Hematopoietic multipotent progenitor cell treated with erythropoietin and hydrocortisone succinate and interleukin-3 and kit ligand, for 6 days (in vitro differentiated cells): Measurements from ENCODE around the gene GPRIN1.

Source experiments
- DNase-seq: peaks from one replicate; pipeline ENCODE4 v3.0.0-alpha.2; 2015

Gene GPRIN1

DNA sequence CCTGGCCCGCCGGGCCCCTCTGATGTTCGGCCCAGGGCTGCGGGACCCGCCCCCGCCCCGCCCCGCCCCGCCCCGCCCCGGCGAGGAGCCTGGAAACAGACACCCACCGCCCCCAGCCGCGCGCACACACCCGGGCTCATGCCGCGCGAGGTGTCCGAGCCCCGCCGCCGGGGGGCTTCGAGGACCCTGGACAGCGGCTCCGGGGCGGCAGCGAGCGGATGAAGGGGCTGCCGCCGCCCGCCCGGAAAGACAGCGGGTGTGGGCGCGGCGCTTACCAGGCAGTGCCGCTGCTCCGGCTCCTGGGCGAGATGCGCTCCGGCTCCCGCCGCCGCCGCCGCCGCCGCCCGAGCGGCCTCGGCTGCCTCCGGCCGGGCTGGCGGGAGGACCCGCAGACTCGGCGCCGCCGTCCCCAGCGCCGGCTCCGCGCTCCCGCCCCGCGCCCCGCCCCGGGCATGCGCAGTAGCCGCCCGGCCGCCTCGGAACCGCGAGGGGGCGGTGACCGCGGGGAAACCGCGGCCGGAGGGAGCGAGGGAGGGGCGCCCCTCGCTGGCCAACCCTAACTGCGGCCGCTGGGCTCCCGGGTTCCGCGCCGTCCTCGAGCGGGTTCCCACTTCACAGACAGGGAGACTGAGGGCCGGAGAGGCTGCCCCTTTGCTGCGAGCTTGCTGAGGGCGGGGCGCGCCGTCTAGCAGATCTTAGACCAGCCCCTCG, at the start of gene GPRIN1:
TSS of gene GPRIN1 (minus strand) at position 433 of the 711 bp plus-strand sequence. CDS start 10,322 bp downstream, outside the sequence.
- peak; percentile 61 for DNase-seq

DNA sequence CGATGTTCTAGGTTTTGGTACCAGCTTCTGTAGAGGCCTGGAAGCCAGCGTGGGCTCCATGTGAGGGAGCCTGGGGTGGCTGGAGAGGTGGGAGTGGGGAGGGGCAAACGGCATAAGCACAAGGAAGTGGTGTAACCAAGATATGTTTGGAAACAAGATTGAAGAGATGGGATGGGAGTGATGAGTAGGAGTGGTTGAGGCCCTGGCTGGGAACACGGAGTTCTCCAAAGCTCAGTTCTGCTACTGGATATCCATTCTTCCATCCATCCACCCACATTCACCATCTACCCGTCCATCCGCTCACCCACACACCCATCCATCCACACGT, 49.5 kb upstream of the GPRIN1 start:
- no peak for DNase-seq

DNA sequence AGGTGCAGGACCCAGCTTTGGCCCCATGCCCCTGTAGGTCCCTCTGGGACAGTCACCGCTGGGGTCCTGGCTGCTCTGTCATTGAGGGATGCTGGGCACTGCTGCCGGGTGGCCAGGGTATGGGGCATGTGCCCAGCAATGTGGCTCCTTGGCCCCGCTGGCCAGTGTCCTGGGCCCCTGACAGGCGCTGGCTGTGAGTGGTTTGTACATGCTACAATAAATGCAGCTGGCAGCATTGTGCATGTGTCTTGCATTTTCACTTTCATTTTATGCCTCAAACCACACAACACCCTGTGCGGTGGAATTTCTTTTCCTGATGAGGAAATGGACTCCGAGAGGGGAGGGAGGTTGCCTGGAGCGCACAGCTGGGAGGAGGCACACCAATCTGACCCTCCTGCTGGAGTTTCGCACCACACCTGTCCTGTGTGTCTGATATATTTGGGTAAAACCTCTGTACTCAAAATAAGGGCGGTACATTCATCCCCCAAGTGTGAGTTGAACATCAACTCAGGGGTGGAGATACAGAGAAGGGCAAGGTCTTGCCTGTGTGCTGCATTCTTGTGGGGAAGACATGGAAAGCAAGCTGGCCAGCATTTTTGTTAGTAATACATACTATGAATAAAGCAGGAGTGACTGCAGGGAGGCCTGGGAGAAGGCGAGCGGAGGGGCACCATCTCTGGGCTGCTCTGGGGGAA, 49.0 kb upstream of the GPRIN1 start:
- DNase-seq = peak; percentile 35

DNA sequence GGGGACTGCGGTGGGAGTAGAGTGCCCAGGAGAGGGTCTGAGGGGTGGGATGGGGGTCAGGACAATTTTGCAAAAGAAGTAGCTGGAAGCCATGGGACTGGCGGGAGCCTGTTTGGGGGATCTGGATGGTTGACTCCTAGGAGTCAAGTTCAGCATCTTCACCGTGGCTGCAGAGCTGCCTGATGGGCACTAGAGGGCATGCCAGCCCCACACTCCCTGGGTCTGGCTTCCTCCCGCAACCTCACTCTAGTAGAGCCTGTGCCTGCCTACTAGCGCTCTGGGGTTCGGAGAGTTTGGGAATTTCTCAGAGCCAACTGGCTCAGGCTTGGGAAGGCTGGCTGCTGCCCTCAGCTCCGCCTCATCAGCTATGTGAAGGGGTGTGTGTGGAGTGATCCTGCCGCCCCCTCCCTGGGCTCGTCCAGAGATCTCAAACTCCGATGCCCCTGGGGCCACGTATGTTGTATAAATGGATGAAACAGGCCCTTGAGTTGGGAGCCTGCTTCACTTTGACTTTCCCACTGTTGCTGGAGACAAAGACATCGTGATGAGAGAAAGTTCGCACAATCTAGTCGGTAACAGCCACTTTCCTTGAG, 48.1 kb upstream of the GPRIN1 start:
- peak; percentile 86 for DNase-seq

DNA sequence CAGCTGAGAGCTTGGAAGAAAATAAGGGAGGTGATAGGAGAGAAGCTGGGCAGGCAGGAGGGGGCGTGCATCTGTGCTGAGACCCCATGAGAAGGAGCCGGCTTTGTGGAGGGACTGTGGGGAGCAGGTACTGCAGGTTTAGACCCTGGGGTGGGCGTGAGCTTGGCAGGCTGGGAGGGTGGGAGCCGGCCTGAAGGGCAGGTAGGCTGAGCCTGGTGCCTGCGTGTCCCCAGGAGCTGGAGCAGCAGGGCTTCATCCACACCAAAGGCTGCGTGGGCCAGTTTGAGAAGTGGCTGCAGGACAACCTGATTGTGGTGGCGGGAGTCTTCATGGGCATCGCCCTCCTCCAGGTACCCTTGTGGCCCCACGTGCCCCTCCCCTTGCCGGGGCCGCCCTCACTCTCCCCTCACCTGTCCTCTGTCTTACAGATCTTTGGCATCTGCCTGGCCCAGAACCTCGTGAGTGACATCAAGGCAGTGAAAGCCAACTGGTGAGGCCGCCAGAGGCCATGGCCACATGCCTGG, 46.6 kb upstream of the GPRIN1 start:
- DNase-seq = no peak

DNA sequence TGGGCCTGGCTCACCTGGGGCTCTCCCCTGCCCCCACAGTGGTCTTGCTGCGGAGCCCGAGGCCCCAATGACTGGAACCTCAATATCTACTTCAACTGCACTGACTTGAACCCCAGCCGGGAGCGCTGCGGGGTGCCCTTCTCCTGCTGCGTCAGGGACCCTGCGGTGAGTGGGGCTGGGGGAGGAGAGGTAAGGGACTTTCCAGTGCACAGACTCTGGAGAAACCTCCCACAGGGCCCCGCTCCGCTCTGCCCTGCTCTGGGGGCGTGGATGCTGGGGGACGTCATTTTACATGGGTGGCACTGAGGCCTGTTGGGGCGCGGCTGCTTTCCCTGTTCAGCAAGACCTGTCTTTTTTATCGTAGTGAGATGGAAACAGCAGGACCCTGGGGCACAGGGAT, 44.9 kb upstream of the GPRIN1 start:
- DNase-seq = no peak

DNA sequence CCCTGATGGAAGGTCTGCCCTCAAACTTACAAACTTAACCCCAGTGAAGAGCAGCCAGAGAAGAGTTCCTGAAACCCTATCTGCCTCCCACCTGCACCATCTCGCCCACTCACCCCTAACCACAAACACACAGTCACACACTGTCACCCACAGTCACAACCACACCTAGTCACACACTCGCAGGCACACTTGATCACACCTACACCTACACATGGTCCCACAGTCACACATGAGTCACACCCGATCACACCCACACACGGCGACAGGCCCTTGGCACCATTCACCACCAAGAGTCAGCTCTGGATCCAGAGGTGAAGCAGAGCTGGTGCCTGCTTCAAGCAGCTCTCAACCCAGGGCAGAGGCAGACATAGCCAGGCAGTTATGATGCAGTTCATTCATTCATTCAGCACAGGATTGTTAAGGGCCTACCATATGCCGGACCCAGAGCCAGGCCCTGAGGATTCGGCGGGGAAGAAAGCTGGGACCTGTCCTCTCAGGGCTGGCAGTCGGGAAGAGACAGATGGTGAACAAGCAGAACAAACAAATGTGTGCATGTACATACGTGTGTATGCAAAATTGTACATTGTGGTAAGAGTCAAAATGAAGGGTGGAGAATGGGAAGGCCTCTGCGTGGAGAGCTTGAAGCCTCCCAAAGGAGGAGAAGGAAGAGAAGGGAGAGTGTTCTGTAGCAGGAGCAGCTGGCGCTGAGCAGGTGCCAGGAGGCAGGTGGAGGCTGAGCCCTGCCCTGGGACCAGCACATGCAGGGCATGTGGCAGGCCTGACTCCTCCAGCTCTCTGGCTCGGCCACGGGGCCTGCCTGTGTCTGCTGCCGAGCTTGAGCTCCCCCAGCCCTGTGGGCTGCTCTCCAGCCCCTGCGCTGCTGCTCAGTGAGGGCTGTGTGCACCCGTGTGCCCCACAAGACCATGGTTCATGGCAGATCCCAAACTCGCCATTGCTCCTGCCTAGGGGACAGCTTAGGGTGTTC, 43.7 kb upstream of the GPRIN1 start:
- DNase-seq = peak; percentile 53

DNA sequence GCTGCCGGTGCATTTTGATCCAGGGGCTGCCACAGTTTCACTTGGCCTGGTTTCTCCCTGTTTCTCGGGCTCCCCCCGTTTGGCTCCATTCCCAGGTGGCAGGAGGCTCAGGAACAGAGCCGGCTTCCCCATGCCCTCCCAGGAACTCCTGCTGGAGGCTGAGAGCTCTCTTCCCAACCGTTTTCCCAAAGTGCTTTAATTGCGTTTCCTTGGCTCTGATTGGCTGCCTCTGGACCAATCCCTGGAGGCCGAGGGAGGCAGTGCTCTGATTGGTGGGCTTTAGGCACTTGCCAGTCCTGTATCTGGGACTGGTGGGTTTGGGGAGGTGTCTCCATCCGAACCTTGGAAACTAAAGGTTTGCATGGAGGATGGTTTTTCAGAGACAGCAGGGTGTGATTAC, 42.2 kb upstream of the GPRIN1 start:
- no peak for DNase-seq

DNA sequence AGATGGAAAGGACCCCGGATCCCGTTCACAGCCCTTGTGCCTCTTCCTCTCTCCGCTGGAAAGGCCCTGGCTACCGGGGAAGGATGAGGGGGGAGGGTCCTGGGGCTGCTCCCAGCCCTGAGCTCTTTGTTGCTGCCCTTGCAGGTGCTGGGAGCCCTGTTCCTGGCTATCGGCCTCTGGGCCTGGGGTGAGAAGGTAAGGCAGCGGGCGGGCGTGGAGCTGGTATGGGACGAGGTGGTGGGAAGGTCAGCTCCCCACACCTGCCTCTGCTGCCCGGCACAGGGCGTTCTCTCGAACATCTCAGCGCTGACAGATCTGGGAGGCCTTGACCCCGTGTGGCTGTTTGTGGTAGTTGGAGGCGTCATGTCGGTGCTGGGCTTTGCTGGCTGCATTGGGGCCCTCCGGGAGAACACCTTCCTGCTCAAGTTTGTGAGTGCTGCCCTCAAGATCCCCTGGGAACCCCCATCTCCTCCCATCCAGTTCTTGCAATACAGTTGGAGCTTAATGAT, 41.6 kb upstream of the GPRIN1 start:
- DNase-seq = no peak

DNA sequence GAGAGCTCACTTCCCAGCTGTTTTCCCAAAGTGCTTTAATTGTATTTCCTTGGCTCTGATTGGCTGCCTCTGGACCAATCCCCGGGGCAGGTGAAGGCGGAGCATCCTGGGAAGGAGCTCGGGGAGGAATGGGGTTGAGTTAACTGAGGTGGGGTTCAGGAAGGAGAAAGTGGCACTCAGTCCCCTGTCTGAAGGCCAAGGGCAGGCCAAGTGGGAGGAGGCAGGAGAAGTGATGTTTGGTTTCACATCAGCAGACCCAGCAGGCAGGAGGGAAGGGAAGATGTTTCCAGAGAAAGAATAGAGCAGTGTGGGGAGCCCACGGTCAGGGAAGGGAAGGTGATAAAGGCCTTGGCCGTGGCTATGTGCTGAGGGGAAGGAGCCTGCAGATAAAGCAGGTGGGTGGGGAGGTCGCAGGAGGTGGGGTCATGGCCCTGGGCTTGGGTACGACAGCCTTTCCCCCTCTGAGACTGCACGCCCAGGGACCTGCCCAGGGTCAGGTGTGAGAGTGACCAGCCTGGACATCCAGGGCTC, 40.5 kb upstream of the GPRIN1 start:
- peak; percentile 54 for DNase-seq

DNA sequence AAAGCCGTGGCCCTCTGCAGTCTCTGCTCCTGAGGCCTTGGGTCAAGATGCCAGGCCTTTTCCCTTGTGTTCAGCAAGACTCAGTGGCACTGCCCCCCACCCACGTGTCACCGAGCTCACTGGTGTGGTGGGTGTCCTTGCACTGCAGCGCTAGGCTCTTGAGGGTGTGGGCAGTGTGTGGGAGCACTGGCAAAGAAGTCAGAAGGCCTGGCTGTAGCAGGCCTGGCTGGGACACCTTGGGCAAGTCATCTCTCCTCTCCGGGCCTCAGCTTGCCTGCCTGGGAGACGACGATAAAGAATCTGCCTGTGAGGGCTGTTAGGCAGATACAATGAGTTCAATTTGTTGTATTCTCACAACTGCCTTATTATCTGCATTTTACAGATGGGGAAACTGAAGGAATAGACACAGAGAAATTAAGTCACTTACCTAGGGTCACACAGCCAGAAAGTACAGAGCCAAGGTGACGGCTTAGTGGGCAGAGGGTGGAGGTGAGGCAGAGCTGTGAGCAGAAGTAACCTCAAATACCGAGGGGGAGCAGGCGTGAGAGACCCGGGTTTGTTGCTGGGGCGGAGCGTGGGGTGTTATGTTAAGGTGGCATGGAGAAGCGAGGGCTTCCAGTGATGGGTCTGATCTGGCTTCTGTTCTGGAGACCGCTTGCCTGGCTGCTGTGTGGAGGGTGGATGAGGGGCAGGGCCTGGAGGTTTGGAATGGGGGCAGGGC, 38.7 kb upstream of the GPRIN1 start:
- DNase-seq = peak; percentile 95

DNA sequence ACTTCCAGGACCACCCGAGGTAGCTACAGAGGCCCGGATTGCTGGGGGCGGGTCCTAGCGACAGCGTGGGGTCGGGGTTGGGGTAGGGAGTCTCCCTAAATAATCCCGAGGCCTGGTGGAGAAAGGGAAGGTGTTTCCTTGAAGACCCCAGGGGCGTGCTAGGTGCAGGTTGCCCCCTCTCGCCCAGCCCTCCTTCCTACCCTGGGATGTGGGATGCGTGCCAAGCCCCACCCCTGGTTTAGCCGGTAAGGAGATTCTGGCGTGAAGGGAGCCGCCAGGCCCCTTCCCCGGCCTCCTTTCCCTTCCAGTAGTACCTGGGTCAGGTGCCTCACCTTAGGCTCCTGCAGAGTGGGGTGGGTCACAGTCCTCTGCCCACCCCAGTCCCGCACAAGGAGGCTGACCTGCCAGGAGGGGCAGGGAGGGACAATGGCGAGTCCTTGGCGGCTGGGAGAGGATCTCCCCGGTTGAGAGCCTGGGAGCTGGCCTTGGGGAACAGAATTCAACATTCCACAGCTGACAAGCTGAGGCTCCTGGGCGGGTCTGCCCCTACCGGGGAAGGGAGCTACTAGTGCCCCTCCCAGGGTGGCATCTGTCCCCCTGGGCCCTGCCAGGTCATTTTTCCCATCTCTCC, 38.0 kb upstream of the GPRIN1 start:
- peak; percentile 71 for DNase-seq

DNA sequence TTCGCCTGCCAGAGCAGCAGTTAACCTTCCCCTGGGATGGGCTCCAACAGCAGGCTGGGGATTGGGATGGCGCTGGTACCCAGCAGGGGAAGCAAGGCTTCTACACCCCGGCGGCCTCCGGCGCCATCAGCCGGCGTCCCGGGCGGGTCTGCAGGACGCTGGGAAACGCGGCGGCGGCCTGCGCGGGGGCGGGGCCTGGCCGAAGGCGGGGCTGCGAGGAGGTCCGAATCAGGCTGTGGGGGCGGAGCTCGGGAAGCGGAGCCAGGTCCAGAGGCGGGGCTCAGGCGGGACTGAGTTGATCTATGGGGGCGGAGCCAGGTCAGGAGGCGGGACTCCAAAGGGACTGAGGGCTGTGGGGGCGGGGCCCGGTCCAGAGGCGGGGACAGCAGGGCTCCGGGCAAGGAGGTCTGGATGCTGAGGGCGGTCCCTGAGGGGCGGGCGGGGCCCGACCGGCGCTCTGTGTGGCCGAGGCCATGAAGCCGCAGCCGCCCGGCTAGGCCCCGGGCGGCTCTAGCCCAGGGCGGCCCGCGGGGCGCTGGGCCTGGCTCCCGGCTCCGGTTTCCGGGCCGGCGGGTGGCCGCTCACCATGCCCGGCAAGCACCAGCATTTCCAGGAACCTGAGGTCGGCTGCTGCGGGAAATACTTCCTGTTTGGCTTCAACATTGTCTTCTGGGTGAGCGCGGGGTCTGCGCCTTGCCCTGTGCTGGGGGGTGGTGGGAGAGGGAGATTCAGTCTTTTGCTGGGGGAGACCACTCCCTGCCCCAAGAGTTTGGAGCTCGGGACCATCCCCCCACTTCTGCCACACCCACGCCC, 37.3 kb upstream of the GPRIN1 start, which contains the start of gene TSPAN17:
TSS of gene TSPAN17 (plus strand) at position 455 of the 813 bp plus-strand sequence. CDS start at position 587, 132 bp downstream.
- peak; percentile 100 for DNase-seq

DNA sequence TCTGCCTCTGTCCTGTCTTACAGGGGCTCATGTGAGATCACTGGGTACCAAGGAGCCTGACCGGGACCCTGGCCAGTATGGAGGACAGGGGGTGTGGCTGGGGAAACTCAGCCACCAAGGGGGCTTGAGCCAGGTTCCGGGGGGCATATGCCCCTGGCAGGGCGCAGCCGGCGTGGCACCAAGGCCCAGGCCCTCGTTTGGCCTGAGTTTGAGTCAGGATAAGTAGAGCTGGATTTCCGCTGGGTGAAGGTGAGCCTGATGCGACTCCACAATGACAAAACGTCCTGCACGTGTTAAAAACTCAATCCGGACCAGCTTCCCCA, 36.7 kb upstream of the GPRIN1 start:
- DNase-seq = no peak

DNA sequence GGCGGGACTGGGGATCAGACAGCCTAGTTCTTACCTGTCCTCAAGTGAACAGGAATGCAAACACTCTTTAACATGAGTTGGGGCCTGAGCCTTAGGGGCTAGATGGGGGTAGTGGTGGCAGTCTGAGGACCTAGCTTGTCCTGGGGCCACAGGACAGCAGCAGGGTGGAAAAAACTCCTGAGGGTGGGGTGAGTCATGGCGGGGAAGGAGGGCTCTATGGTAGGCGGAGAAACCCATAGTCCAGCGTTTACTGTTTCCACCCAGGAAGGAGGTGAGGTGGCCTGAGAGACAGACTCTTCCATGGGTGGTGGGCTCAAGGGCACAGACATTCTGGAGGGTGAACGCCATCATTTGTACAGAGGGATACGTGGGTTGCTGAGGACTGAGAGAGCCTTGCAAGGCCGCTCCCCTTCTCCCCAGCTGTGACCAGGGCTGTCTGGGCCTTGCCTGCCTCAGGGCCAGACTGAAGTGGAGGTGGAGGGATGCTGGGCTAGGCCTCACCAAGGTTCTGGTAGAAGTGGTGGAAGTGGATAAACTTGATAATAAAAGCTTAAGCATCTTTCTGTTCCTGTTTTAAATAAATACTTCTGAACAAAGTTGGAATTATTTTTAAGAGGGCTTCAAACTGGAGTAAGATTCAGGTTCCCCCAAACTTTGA, 36.2 kb upstream of the GPRIN1 start:
- DNase-seq = no peak

DNA sequence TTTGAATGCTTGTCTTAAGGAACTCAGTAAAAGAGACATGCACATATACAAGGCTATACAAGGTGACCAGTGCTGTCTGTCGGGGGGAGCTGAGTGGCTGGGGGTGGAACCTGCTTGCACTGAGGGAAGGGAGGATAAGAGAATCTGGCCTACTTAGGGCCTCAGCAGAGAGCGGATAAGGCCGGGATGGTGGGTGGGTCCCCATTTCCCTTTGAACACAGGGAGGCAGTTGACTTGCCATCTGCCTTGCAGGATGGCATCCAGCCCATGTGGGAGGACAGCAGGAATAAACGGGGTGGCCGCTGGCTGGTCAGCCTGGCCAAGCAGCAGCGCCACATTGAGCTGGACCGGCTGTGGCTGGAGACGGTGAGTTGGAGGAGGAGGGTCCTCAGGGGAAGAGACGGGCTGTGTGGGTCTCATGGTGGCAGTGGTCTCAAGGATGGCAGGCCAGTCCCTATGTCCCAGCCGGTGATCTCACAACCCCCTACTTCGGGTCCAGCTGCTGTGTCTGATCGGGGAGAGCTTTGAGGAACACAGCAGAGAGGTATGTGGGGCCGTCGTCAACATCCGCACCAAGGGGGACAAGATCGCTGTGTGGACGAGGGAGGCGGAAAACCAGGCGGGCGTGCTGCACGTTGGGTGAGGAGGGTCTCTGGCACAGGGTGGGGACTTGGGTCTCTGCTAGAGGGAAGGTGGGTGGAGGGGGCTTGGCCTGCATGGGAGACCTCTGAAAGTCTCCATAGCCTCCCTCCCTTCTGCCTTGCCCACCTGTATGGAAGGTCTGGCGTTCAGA, 35.1 kb upstream of the GPRIN1 start:
- peak; percentile 55 for DNase-seq

DNA sequence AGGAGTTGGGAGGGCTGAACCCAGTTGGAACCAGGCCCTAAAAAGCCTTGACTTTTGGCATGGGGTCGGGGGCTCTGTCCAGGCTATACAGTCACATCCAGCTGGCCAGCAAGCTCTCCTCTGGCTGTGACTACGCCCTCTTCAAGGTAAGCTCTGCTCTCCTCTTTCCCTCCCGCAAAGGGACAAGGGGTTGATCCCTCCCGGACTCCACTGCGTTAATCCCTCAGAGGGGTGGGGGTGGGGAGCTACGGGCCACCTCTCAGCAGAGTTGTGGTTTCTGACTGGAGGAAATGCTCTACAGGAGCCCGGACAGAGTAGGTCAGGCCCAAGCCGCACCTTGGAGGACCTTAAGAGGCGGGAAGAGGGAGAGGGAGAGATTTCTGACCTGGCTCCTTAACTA, 34.3 kb upstream of the GPRIN1 start:
- no peak for DNase-seq

DNA sequence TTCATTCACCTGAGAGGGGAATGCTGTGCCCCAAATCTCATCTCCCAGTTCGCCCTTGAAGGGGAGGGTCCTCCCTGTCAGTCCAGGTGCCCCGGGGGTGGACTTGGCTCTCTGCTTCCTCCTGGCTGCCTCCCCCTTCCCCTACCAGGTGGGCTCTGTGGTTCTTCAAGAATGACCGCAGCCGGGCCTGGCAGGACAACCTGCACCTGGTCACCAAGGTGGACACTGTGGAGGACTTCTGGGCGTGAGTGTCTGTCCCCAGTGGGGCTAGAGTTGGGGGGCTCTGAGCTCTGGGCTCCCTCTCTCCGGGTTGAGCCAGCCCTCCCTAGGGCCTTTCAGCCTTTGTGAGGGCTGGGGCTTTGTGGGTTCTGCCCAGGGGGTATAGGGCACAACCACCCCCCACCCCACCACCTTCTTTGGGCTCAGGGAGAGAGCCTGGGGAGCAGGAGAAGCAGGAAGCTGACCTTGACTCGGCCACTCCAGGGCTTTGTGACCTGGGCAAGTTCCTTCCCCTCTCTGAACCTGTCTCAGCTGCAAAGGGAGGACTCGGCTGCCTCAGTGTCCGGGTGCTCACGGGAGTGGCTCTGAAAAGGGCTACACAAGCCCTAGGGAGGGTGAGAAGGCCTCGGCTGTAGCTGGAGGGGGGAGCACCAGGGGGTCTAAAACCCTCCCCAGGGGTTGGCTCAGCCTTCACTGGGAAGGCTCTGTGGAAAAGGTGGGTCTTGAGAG, 33.7 kb upstream of the GPRIN1 start:
- no peak for DNase-seq
